IPS-18c (cell line): ENCODE results near the gene B9D2.
A peak's percentile ranks its signal among the peaks of the same experiment; 100 is the strongest.
"Not testable (repeated sequence)": the region's sequence is repeated elsewhere in the genome, so short reads cannot be mapped to it uniquely, and the experiment has no call there.

Source experiments
- H3K4me3 ChIP-seq: 2 replicates; pipeline ENCODE4 v1.7.0; 2013; ENCODE audit warnings: low read depth, mild to moderate bottlenecking, low read length, moderate library complexity; ENCODE audit not compliant: insufficient read depth
- H3K9me3 ChIP-seq: one replicate; pipeline ENCODE4 v1.6.1; 2013; ENCODE audit warnings: mild to moderate bottlenecking, low read length, moderate library complexity; ENCODE audit not compliant: control insufficient read depth, insufficient read depth

Gene B9D2

DNA sequence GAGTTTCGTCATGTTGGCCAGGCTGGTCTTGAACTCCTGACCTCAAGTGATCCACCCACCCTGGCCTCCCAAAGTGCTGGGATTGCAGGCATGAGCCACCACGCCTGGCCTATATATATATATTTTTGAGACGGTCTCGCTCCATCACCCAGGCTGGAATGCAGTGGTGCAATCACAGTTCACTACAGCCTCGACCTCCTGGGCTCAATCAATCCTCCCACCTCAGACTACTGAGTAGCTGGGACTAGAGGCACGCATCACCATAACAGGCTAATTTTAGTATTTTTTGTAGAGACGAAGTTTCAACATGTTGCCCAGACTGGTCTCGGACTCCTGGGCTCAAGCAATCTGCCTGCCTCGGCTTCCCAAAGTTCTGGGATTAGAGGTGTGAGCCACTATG lies 17.0 kb downstream of the B9D2 start:
- not testable (repeated sequence) for H3K9me3 ChIP-seq, H3K4me3 ChIP-seq

DNA sequence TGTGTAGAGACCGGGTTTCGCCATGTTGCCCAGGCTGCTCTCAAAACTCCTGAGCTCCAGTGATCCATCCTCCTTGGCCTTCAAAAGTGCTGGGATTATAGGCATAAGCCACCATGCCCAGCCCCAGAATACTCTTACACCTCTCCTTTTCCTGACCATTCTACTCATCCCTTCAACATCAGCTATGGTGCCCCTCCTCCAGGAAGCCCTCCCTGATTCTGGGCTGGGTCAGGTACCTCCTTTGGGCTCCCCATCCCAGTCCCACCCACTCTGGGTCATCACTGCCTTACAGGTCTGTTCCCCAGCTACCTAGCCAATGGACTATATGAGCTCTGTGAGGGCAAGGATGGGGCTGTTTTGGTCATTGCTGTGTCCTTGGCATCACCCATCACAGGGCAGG lies 19.8 kb downstream of the B9D2 start:
- Histone ChIP-seq H3K4me3 (no peak overlapping the region), H3K9me3 (no peaks in the 10 kb centered on the region)

DNA sequence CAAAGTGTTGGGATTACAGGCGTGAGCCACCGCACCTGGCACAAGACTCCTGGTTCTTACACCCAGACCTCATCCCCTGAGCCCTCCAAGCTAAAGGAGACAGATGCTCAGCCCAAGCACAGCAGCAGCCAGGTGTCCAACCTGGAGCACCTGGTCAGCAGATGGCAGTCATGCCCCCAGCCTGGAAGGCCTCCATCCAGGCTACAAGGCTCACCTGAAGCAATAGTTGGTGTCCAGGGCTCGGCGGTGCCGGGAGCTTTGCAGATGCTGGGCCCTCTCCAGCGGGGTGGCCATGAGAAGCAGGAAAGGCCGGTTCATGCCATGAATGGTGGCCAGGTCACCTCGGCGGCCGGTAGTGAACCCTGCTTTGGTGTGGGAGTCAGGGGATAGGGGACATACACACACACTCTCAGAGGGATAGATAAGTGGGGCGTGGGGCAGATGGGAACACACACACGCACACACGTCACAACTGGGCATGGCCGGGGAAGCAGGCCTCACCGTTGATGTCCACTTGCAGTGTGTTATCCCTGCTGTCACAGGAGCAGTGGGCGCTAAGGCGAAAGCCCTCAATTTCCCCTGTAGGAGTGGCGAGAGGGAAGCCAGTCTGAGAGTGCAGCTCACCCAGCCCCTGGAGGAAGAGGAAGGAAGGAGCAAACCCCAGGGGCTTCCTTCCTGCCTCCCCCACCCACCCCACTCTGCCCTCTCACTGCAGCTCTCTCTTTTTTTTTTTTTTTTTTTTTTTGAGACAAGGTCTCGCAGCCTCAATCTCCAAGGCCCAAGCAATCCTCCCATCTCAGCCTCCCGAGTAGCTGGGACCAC lies 22.1 kb downstream of the B9D2 start:
- H3K9me3 ChIP-seq, result no peaks in the 10 kb centered on the region
- no peak overlapping the region for H3K4me3 ChIP-seq

DNA sequence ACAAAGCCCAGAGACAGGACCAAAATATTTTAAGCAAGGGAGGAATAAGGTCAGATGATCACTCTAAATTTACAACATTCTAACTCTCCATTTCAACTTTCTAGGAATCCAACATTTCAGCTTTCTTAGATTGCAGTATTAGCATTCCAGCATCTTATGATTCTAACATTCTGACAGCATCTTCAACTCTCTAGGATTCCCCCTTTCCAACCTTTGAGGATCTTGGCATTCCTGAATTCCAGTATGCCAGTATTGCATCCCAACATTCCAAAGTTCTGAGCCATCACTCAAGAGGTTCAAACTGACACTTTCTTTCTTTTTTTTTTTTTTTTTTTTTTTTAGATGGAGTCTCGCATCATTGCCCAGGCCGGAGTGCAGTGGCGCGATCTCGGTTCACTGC lies 24.0 kb downstream of the B9D2 start:
- H3K9me3 ChIP-seq, result no peaks in the 10 kb centered on the region
- no peak overlapping the region for H3K4me3 ChIP-seq

DNA sequence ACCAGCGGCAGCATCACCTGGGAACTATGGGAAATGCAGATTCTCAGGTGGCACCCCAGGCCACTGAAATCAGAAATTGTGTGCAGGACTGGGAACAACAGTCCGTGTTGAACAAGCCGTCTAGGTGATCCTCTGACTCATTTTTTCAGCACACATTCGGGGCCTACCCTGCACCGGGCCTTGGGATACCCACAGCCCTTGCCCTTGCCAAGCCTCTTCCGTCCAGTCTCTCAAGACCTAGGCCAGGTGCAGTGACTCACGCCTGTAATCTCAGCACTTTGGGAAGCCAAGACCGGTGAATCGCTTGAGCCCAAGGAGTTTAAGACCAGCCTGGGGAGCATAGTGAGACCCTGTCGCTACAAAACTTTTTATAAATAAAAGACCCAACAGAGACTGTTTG lies 28.5 kb downstream of the B9D2 start:
- Histone ChIP-seq H3K9me3 (no peaks in the 10 kb centered on the region), H3K4me3 (no peak overlapping the region)

DNA sequence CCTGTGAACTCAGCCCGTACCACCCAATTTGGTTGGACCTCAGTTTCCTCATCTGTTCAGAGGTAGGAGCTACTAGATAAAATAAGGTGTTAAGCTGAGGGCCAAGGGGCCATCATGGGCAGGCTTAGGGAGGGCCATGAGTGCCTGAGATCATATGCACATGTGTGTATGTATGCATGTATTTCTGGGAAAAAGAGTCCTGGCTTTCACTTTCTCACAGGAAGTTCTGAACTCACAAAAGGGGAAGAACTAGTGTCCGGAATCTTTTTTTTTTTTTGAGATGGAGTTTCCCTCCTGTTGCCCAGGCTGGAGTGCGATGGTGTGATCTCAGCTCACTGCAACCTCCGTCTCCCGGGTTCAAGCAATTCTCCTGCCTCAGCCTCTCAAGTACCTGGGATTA lies 29.2 kb downstream of the B9D2 start:
- no peaks in the 10 kb centered on the region for H3K9me3 ChIP-seq

GRCh38 chr19:41332468-41332867 lies 31.5 kb downstream of the B9D2 start:
- Histone ChIP-seq H3K9me3 (no peaks in the 10 kb centered on the region), H3K4me3 (no peak overlapping the region)

More for the DNA sequence above, 29.2 kb downstream of the B9D2 start:
- H3K4me3 ChIP-seq, result no peak overlapping the region

GRCh38 chr19:41332000-41332399 lies 31.9 kb downstream of the B9D2 start:
- H3K4me3 ChIP-seq, result no peak overlapping the region
- H3K9me3 ChIP-seq, result no peaks in the 10 kb centered on the region

DNA sequence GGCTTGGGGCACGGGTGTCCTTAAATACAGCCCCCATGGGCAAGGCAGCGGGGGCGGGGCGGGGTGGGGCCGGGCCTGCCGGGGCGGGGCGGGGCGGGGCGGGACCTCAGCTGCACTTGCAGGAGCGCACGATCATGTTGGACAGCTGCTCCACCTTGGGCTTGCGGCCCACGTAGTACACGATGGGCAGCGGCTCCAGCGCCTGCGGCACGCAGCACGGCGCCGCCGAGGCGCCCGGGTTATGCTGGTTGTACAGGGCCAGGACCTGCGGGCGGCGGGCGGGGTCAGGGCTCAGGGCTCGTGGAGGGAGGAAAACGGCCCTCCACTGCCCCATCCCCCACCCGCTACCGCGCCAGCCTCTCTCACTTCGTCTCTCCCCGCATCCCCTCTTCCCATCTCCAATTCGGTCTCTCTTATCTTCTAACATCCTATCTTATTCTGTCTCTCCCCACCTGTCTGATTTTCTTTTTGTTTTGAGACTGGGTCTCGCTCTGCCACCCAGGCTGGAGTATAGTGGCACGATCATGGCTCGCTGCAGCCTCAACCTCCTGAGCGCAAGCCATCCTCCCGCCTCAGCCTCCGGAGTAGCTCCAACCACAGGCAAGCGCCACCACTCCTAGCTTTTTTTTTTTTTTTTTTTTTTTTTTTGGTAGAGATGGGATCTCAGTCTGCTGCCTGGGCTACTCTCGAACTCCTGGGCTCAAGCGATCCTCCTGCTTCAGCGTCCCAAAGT lies 32.8 kb downstream of the B9D2 start:
- Histone ChIP-seq H3K4me3 (no peak overlapping the region), H3K9me3 (no peaks in the 10 kb centered on the region)

GRCh38 chr19:41330481-41330880 lies 33.5 kb downstream of the B9D2 start:
- no peaks in the 10 kb centered on the region for H3K9me3 ChIP-seq
- no peak overlapping the region for H3K4me3 ChIP-seq

GRCh38 chr19:41328842-41329225 lies 35.1 kb downstream of the B9D2 start:
- Histone ChIP-seq H3K4me3 (no peak overlapping the region), H3K9me3 (no peaks in the 10 kb centered on the region)

GRCh38 chr19:41328157-41328841 lies 35.6 kb downstream of the B9D2 start:
- H3K4me3 ChIP-seq, result no peak overlapping the region
- H3K9me3 ChIP-seq, result no peaks in the 10 kb centered on the region

DNA sequence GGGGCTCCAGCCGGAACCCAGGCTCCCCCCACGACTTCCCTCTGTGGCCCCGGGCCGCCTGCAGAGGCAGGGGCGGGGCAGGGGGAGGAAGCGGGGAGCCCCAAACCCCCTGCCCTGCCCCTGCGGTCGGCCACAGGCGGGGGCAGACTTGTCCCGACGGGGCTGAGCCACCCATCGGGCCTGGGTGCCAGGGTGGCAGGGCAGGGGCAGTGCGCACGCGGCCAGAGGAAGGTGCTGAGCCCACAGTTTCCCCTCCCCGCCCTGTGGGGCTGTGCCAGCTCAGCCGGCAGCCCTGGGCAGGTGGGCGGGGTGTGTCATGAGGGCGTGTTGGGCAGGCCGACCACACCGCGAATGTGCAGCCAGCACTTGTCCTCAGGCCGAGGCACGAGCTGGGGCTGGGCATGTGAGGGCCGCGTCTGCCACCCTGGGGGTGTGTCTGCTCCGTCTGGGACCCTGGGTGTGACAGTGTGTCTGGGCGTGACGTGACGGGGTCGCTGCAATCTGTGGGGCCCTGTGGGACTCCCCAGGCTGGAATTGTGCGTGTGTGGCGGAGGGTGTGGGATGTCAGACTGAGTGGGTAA lies 36.3 kb downstream of the B9D2 start:
- Histone ChIP-seq H3K4me3 (peak overlapping the region; percentile 3; the same call in 1 of the 2 replicates), H3K9me3 (no peaks in the 10 kb centered on the region)

DNA sequence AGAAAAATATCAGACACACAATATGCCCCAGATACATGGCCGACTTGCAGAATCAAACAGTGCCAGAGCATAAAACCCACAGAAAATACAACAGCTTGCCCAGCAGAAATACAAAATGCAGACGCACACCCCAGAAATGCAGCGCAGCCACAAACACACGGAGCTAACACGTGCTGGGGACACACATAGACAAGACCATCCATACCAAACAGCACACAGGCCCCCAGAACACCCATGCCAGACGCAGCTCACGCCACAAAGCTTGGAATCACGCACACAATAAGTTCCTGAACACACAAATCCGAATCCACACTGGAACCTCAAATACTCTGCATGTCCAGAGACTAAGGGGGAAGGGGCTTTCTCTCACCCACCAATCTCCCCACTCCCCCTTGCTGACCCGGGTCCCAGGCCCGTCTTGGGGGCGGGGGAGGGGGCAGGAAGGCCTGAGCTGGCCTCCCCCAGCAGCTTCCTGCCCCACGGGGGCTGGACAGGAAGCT lies 36.8 kb downstream of the B9D2 start:
- H3K9me3 ChIP-seq, result no peaks in the 10 kb centered on the region
- no peak overlapping the region for H3K4me3 ChIP-seq

DNA sequence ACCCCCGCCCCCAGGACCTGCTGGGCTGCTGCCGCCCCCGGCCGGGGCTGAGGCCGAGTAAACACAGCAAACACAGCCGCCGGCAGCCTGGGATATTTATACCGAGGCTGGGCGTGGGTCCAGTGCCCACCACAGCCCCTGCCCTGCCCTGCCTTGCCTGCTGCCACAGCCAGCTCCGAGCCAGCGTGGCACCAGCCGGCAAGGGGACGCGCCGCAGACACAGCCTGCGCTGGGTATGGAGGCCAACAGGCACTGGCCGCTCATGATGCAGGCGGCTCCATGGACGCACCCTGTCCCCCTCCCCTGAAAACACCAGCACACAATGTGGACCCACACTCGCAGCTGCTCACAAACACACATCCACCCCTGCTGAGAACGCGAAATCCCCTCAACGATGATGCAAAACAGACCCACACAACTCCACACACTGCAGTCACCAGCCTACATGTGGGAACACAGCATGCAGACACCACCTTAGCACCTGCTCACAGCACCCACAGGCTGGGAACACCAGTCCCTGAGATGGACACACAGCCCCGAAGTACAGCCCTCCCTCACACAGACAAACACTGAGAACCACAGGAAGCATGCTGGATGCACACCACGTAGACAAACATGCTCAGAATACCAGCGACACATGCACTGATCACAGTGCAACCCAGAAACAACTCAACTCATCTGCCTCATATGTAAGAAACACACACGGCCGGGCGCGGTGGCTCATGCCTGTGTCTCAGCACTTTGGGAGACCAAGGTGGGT lies 37.8 kb downstream of the B9D2 start:
- peak overlapping the region; percentile 32; the same call in 1 of the 2 replicates for H3K4me3 ChIP-seq
- no peaks in the 10 kb centered on the region for H3K9me3 ChIP-seq

GRCh38 chr19:41325640-41325946 lies 38.4 kb downstream of the B9D2 start:
- peak overlapping the region; percentile 32; the same call in 1 of the 2 replicates for H3K4me3 ChIP-seq
- H3K9me3 ChIP-seq, result no peaks in the 10 kb centered on the region
